Measurements from ENCODE around the gene CACNA2D4. TPM values are rescaled to one million over a fixed set of nuclear protein-coding genes. Genes with fewer than 3 reads are reported as not detected.

The CACNA2D4 gene
- polyA plus RNA-seq, 3 donors from 2014 or later: 9.1 to 20.0 (median 9.6) TPM

DNA sequence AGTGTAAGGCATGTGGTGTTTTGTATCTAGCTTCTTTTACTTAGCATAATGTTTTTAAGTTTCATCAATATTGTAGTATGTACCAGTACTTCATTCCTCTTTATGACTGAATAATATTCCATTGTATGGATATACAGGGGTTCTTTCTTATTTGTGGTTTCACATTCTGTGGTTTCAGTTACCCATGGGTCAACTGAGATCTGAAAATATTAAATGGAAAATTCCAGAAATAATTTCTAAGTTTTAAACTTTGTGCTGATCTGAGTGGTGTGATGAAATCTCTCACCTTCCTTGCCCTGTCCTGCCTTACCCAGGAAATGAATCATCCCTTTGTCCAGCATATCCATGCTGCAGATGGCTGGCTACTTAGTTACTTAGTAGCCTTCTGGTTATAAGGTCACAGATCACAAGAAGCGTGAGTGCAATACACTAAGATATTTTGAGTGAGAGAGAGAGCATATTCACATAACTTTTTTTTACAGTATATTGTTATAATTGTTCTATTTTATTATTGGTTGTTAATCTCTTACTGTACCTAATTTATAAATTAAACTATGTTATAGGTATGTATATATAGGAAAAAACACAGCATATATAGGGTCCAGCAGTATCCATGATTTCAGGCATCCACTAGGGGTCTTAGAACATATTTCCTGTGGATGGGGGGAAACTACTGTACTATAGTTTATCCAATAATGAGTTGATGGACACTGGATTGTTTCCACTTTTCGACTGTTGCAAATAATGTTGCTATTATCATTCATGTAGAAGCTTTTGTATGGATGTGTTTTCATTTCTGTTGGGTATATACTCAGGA, 157.7 kb downstream of the CACNA2D4 start:
- H3K36me3 Mint-ChIP-seq: peaks cover 7 to 27% (median 15%) of the 10 kb centered on the region in 3 donors
- H3K9me3 Mint-ChIP-seq: no peaks in the 10 kb centered on the region
- no peaks in the 10 kb centered on the region for H3K27me3 Mint-ChIP-seq (ENCODE audit: low read depth in 3 of 3)
- H3K4me1 Mint-ChIP-seq: peaks cover 16 to 41% of the 10 kb centered on the region in 2 donors
- DNase-seq: no peak
- peak overlapping the region in 1 of 6 donors; percentile 36 for H3K27ac Mint-ChIP-seq
- H3K4me3 Mint-ChIP-seq: no peak overlapping the region

DNA sequence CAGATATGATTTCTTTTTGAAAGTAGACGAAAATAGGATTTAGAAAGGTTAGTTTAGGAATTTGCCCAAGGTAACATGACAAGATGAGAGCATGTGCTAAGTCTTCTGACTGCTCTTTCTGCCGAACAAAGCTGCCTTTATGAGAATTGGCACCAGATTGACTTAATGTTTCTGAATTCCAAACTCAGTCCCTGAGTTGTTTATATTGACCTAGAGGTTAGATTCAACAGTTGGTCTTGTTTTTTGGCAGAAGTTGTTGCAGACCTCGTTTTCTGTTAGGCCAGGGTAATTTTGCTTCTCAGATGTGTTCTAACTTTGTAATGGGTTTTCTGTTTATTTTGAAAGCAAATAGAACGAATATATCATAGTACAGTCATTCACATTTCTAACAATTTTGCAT, 159.6 kb downstream of the CACNA2D4 start:
- H3K9me3 Mint-ChIP-seq: no peaks in the 10 kb centered on the region
- H3K4me1 Mint-ChIP-seq: peaks cover 12 to 36% of the 10 kb centered on the region in 2 donors
- H3K4me3 Mint-ChIP-seq: no peak overlapping the region
- no peak for DNase-seq
- no peaks in the 10 kb centered on the region for H3K27me3 Mint-ChIP-seq (ENCODE audit: low read depth in 3 of 3)
- H3K36me3 Mint-ChIP-seq: peaks cover 8 to 41% (median 15%) of the 10 kb centered on the region in 3 donors
- peak overlapping the region in 2 of 6 donors; percentile 36 to 50 for H3K27ac Mint-ChIP-seq

GRCh38 chr12:1758376-1758775, 160.1 kb downstream of the CACNA2D4 start:
- H3K27ac Mint-ChIP-seq: peak overlapping the region in 2 of 6 donors; percentile 12 to 69

GRCh38 chr12:1750300-1750699, 168.2 kb downstream of the CACNA2D4 start:
- Mint-ChIP-seq H3K36me3 (peaks cover 15 to 33% (median 27%) of the 10 kb centered on the region in 3 donors), H3K27ac (no peak overlapping the region), H3K4me1 (peaks cover 28 to 67% of the 10 kb centered on the region in 2 donors), H3K4me3 (no peak overlapping the region), H3K9me3 (peaks cover 0 to 14% (median 9%) of the 10 kb centered on the region in 6 donors), H3K27me3 (ENCODE audit: low read depth in 3 of 3) (peaks cover 0 to 4% (median 0%) of the 10 kb centered on the region in 3 donors)
- DNase-seq: no peak

More at GRCh38 chr12:1758376-1758775, 160.1 kb downstream of the CACNA2D4 start:
- Mint-ChIP-seq H3K27me3 (ENCODE audit: low read depth in 3 of 3) (no peaks in the 10 kb centered on the region), H3K36me3 (peaks cover 8 to 41% (median 15%) of the 10 kb centered on the region in 3 donors), H3K4me1 (peaks cover 12 to 35% of the 10 kb centered on the region in 2 donors), H3K9me3 (no peaks in the 10 kb centered on the region), H3K4me3 (no peak overlapping the region)
- no peak for DNase-seq

DNA sequence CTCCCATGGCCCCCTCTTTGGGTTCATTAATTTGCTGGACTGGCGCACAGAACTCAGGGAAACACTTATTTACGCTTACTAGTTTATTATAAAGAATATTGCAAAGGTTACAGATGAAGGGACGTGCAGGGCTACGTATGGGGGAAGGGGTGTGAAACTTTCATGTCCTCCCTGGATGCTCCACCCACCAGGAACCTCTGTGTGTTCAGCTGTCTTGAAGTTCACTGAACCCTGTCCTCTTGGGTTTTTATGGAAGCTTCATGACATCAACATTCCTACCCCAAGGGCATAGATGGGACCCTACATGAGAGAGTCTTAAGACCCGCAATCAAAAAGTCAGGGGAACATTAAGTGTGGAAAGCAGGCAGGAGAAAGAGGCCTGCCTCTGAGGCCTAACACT, 169.4 kb downstream of the CACNA2D4 start:
- H3K27me3 Mint-ChIP-seq (ENCODE audit: low read depth in 3 of 3): peaks cover 0 to 6% (median 0%) of the 10 kb centered on the region in 3 donors
- H3K4me3 Mint-ChIP-seq: no peak overlapping the region
- H3K27ac Mint-ChIP-seq: peak overlapping the region in 3 of 6 donors; percentile 41 to 76 (median 71)
- peaks cover 15 to 28% (median 23%) of the 10 kb centered on the region in 3 donors for H3K36me3 Mint-ChIP-seq
- peaks cover 0 to 14% (median 9%) of the 10 kb centered on the region in 6 donors for H3K9me3 Mint-ChIP-seq
- DNase-seq: no peak
- peaks cover 28 to 71% of the 10 kb centered on the region in 2 donors for H3K4me1 Mint-ChIP-seq

DNA sequence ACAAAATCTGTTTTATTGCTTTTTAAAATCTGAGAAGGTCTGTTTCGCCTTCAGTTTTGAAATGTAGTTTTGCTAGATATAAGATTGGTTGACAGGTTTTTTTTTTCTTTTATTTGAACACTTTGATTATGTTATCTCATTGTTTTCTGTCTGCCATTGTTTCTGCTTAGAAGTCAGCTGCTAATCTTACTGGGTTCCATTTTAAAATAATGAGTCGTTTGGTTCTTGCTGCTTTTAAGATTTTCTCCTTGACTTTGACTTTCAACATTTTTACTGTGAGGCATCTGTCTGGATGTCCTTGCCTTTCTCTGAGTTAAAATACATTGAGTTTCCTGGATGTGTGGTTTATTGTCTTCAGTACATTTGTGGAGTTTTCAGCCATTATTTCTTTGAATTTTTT, 170.8 kb downstream of the CACNA2D4 start:
- H3K9me3 Mint-ChIP-seq: peaks cover 0 to 14% (median 9%) of the 10 kb centered on the region in 6 donors
- peaks cover 0 to 6% (median 0%) of the 10 kb centered on the region in 3 donors for H3K27me3 Mint-ChIP-seq (ENCODE audit: low read depth in 3 of 3)
- no peak for DNase-seq
- H3K4me3 Mint-ChIP-seq: no peak overlapping the region
- peaks cover 15 to 28% (median 23%) of the 10 kb centered on the region in 3 donors for H3K36me3 Mint-ChIP-seq
- peak overlapping the region in 3 of 6 donors; percentile 34 to 60 (median 52) for H3K27ac Mint-ChIP-seq
- peaks cover 26 to 67% of the 10 kb centered on the region in 2 donors for H3K4me1 Mint-ChIP-seq

- H3K4me1 Mint-ChIP-seq: peaks cover 42 to 75% of the 10 kb centered on the region in 2 donors
- H3K27ac Mint-ChIP-seq: no peak overlapping the region
- H3K9me3 Mint-ChIP-seq: peaks cover 0 to 14% (median 9%) of the 10 kb centered on the region in 6 donors
- H3K36me3 Mint-ChIP-seq: peaks cover 15 to 28% (median 23%) of the 10 kb centered on the region in 3 donors
- no peak overlapping the region for H3K4me3 Mint-ChIP-seq
- H3K27me3 Mint-ChIP-seq (ENCODE audit: low read depth in 3 of 3): peaks cover 0 to 6% (median 0%) of the 10 kb centered on the region in 3 donors
- no peak for DNase-seq
Measured at GRCh38 chr12:1744932-1745331, 173.5 kb downstream of the CACNA2D4 start.

Other genes starting within 250 kb of the CACNA2D4 start
- gene ADIPOR2, start 227.6 kb downstream of the CACNA2D4 start, polyA plus RNA-seq: 10 to 100 TPM in 1 of 3 donors, 1 to 10 TPM in 2; 4.6 to 11.3 (median 4.7) TPM
- gene LRTM2, start 98.1 kb downstream of the CACNA2D4 start, polyA plus RNA-seq: not detected
- 10 to 100 TPM in 1 of 3 donors, 1 to 10 TPM in 2; 3.5 to 14.0 (median 6.2) TPM for gene DCP1B, start 85.8 kb upstream of the CACNA2D4 start, polyA plus RNA-seq
- gene CACNA1C, start 134.3 kb upstream of the CACNA2D4 start, polyA plus RNA-seq: under 1 TPM; 0.05 to 0.36 (median 0.12) TPM